ENCODE data around the gene CCSER2. TPM values are rescaled to one million over a fixed set of nuclear protein-coding genes. Genes with fewer than 3 reads are reported as not detected.

CCSER2 gene
- polyA plus RNA-seq, 3 donors = 7.4 to 23.3 (median 14.3) TPM

GRCh38 chr10:84294766-84295447 is 33.5 kb upstream of the CCSER2 start:
- H3K27ac Mint-ChIP-seq = peak overlapping the region in 1 of 7 donors; percentile 68
- Histone ChIP-seq H3K79me2 (ENCODE audit: insufficient read depth, low read length) (no peaks in the 10 kb centered on the region), H3K36me3 (replicated peaks in 1 of 2; ENCODE audit: control insufficient read depth in 1 of 2, insufficient read depth in 2 of 2, low read length in 2 of 2) (no peaks in the 10 kb centered on the region), H3K27me3 (ENCODE audit: control insufficient read depth in 2 of 2, insufficient read depth in 2 of 2, low read length in 2 of 2) (no peaks in the 10 kb centered on the region), H3K4me1 (ENCODE audit: control insufficient read depth in 1 of 2, insufficient read depth in 2 of 2, low read length in 2 of 2) (no peaks in the 10 kb centered on the region), H4K20me1 (ENCODE audit: insufficient read depth, low read length) (no peaks in the 10 kb centered on the region), H3K4me2 (replicated peaks; ENCODE audit: extremely low read depth, low read length, poor library complexity, severe bottlenecking) (no peak overlapping the region), H3K4me3 (replicated peaks in 1 of 3; ENCODE audit: low read depth in 2 of 3, low read length in 3 of 3) (no peak overlapping the region), H3K27ac (ENCODE audit: low read depth in 1 of 2, low read length in 2 of 2) (no peak overlapping the region), H2AFZ (ENCODE audit: insufficient read depth, low read depth, low read length, poor library complexity, severe bottlenecking) (no peak overlapping the region), H3K9ac (ENCODE audit: insufficient read depth, low read length, poor library complexity, severe bottlenecking) (no peak overlapping the region), H3K9me3 (replicated peaks in 1 of 2; ENCODE audit: control insufficient read depth in 1 of 2, insufficient read depth in 1 of 2, low read length in 2 of 2) (no peaks in the 10 kb centered on the region)
- intact Hi-C loops (cut with micrococcal nuclease) = no loop called here
- no peak for TF ChIP-seq CTCF (IDR thresholded peaks at IDR 0.05)
- no peaks in the 10 kb centered on the region for H3K4me1 Mint-ChIP-seq
- WGBS (ENCODE audit: insufficient coverage) = no CpG with 5 or more reads among the region's 1 CpG
- no peaks in the 10 kb centered on the region for H3K9me3 Mint-ChIP-seq
- no peak overlapping the region for H3K4me3 Mint-ChIP-seq
- no peak for DNase-seq
- H3K27me3 Mint-ChIP-seq (ENCODE audit: low read depth in 3 of 3) = peaks cover 4 to 9% (median 7%) of the 10 kb centered on the region in 3 donors
- no peaks in the 10 kb centered on the region for H3K36me3 Mint-ChIP-seq

GRCh38 chr10:84296091-84296981 is 32.1 kb upstream of the CCSER2 start:
- Mint-ChIP-seq H3K4me1 (no peaks in the 10 kb centered on the region), H3K4me3 (no peak overlapping the region)

More at GRCh38 chr10:84296091-84296981, 32.1 kb upstream of the CCSER2 start:
- no peaks in the 10 kb centered on the region for H4K20me1 ChIP-seq (ENCODE audit: insufficient read depth, low read length)
- WGBS (ENCODE audit: insufficient coverage) = 93% methylated on average over 5 of the region's 10 CpGs
- no peaks in the 10 kb centered on the region for H3K4me1 ChIP-seq (ENCODE audit: control insufficient read depth in 1 of 2, insufficient read depth in 2 of 2, low read length in 2 of 2)
- Mint-ChIP-seq H3K9me3 (no peaks in the 10 kb centered on the region), H3K27me3 (ENCODE audit: low read depth in 3 of 3) (peaks cover 1 to 8% (median 5%) of the 10 kb centered on the region in 3 donors), H3K36me3 (no peaks in the 10 kb centered on the region), H3K27ac (no peak overlapping the region)
- H3K27ac ChIP-seq (ENCODE audit: low read depth in 1 of 2, low read length in 2 of 2) = no peak overlapping the region
- no peak overlapping the region for H3K4me2 ChIP-seq (replicated peaks; ENCODE audit: extremely low read depth, low read length, poor library complexity, severe bottlenecking)
- H3K36me3 ChIP-seq (replicated peaks in 1 of 2; ENCODE audit: control insufficient read depth in 1 of 2, insufficient read depth in 2 of 2, low read length in 2 of 2) = no peaks in the 10 kb centered on the region
- H3K79me2 ChIP-seq (ENCODE audit: insufficient read depth, low read length) = no peaks in the 10 kb centered on the region
- no peak overlapping the region for H3K4me3 ChIP-seq (replicated peaks in 1 of 3; ENCODE audit: low read depth in 2 of 3, low read length in 3 of 3)
- H3K9me3 ChIP-seq (replicated peaks in 1 of 2; ENCODE audit: control insufficient read depth in 1 of 2, insufficient read depth in 1 of 2, low read length in 2 of 2) = no peaks in the 10 kb centered on the region
- peak in 1 of 3 donors; percentile 16 for DNase-seq
- H3K27me3 ChIP-seq (ENCODE audit: control insufficient read depth in 2 of 2, insufficient read depth in 2 of 2, low read length in 2 of 2) = no peaks in the 10 kb centered on the region
- TF ChIP-seq CTCF (IDR thresholded peaks at IDR 0.05) = no peak
- no peak overlapping the region for H3K9ac ChIP-seq (ENCODE audit: insufficient read depth, low read length, poor library complexity, severe bottlenecking)
- intact Hi-C loops (cut with micrococcal nuclease) = no loop called here
- H2AFZ ChIP-seq (ENCODE audit: insufficient read depth, low read depth, low read length, poor library complexity, severe bottlenecking) = no peak overlapping the region

Measured in CD14-positive monocyte (primary cell).